K562 (cell line): ENCODE results near the gene ENOSF1. TPM values are rescaled to one million over a fixed set of nuclear protein-coding genes. Genes with fewer than 3 reads are reported as not detected.

Source experiments
- AFF4 ChIP-seq: sonication (generic); formaldehyde crosslinking; IDR thresholded peaks from 2 replicates; pipeline ENCODE4 v1.8.0; 2023; ENCODE audit warnings: mild to moderate bottlenecking, missing genetic modification reagents
- ARID3B ChIP-seq: fragments of 250-450 bp; sonication (Bioruptor Pico); IDR thresholded peaks from 2 replicates; pipeline ENCODE4 v1.4.0; 2020; ENCODE audit warnings: borderline replicate concordance
- CEBPZ ChIP-seq: fragments of 150-350 bp; IDR thresholded peaks from 2 replicates; pipeline ENCODE4 v1.6.1; 2014; ENCODE audit warnings: low read depth, mild to moderate bottlenecking, low read length, borderline replicate concordance
- CHCHD3 ChIP-seq: fragments of 250-450 bp; sonication (Bioruptor Pico); IDR thresholded peaks from 2 replicates; pipeline ENCODE4 v2.1.2; 2022; ENCODE audit warnings: mild to moderate bottlenecking
- CXXC5 ChIP-seq: fragments of 250-450 bp; sonication (Bioruptor Pico); IDR thresholded peaks from 2 replicates; pipeline ENCODE4 v1.8.0; 2022; ENCODE audit warnings: inconsistent platforms, mild to moderate bottlenecking, moderate library complexity
- DDX20 ChIP-seq: fragments of 450-650 bp; IDR thresholded peaks from 2 replicates; pipeline ENCODE4 v1.6.1; 2016; ENCODE audit warnings: missing genetic modification characterization, low read depth, mild to moderate bottlenecking, missing compliant biosample characterization, moderate library complexity
- IRF1 ChIP-seq: sonication (generic); formaldehyde crosslinking; IDR thresholded peaks from 2 replicates; pipeline ENCODE4 v1.8.0; 2022; ENCODE audit warnings: missing genetic modification reagents, mild to moderate bottlenecking, borderline replicate concordance
- JUN ChIP-seq, 2 experiments: sonication (generic) in 1 of 2; formaldehyde crosslinking in 1 of 2; IDR thresholded peaks; 2 replicates each; pipeline versions ENCODE4 v1.6.1 to v1.8.0; 2012 to 2022; ENCODE audit warnings: borderline replicate concordance in 2 of 2, mild to moderate bottlenecking in 2 of 2, improper control_type of control experiment in 1 of 2, low read depth in 1 of 2, low read length in 1 of 2, missing genetic modification reagents in 1 of 2
- PHTF2 ChIP-seq: fragments of 250-450 bp; sonication (Bioruptor Pico); IDR thresholded peaks from 2 replicates; pipeline ENCODE4 v1.5.0; 2021; ENCODE audit warnings: mild to moderate bottlenecking
- SAFB ChIP-seq: fragments of 200-400 bp; formaldehyde crosslinking; IDR thresholded peaks from 2 replicates; pipeline ENCODE4 v1.6.1; 2017; ENCODE audit warnings: low read depth, low read length, borderline replicate concordance
- SRSF9 ChIP-seq: fragments of 200-400 bp; formaldehyde crosslinking; IDR thresholded peaks from 2 replicates; pipeline ENCODE4 v1.6.1; 2017; ENCODE audit warnings: low read depth, low read length, borderline replicate concordance
- TFAP4 ChIP-seq: sonication (generic); formaldehyde crosslinking; IDR thresholded peaks from 2 replicates; pipeline ENCODE4 v1.8.0; 2022; ENCODE audit warnings: missing genetic modification reagents, mild to moderate bottlenecking, moderate library complexity, borderline replicate concordance
- XRCC5 ChIP-seq: fragments of 200-400 bp; formaldehyde crosslinking; IDR thresholded peaks from 2 replicates; pipeline ENCODE4 v1.6.1; 2017; ENCODE audit warnings: low read depth, mild to moderate bottlenecking, low read length
- ZNF12 ChIP-seq: sonication (generic); formaldehyde crosslinking; IDR thresholded peaks from 2 replicates; pipeline ENCODE4 v1.4.0; 2020; ENCODE audit warnings: mild to moderate bottlenecking, missing genetic modification reagents
- ZNF24 ChIP-seq: fragments of 450-650 bp; IDR thresholded peaks from 2 replicates; pipeline ENCODE4 v1.6.1; 2016
- polyA plus RNA-seq, 8 experiments: library from polyadenylated mRNA; depleted of rRNA in 4 of 8; stranded (reverse) in 5 of 8; unstranded in 3 of 8; fragments of >200 nt; fragmentation: Nextera tagmentation in 2 of 8; fragmentation: Illumina TruSeq in 1 of 8; extraction: Ambion mirVana in 2 of 8; extraction: Trizol in 1 of 8; gene quantifications; 2 replicates each; pipeline versions ENCODE4 v1.2.1 to v1.2.3, GENCODE V29; 2011 to 2014; ENCODE audit warnings: inconsistent platforms in 1 of 8, missing spikeins in 1 of 8
- total RNA-seq, 7 experiments: library from RNA; depleted of rRNA in 6 of 7; stranded (reverse); fragments of >200 nt in 6 of 7; fragmentation: Illumina TruSeq in 2 of 7; extraction: Trizol in 2 of 7; gene quantifications; 2 replicates each; pipeline versions ENCODE4 v1.2.1 to v1.2.3, GENCODE V29; 2011 to 2021; ENCODE audit warnings: low replicate concordance in 1 of 7

Gene ENOSF1
- total and polyA plus RNA-seq, 9 of the 15 experiments (the other 6 are each of a cell fraction or from before 2014, with no cell fraction given), result 15.5 to 66.4 (median 46.5) TPM

GRCh38 chr18:711657-712400 lies 601 bp downstream of the ENOSF1 start (continued):
- TF ChIP-seq AFF4 (CRISPR knock-in tag) (peak; percentile 91), XRCC5 (0 out of 2 replicates have a peak, but pooled peaks have one; percentile 62), PHTF2 (CRISPR knock-in tag) (no peak), ZNF24 (no peak), DDX20 (no peak), SAFB (no peak), TFAP4 (peak; percentile 60), CXXC5 (CRISPR knock-in tag) (peak; percentile 69), CHCHD3 (CRISPR knock-in tag) (no peak), IRF1 (CRISPR knock-in tag) (no peak; the same call in 1 of the 2 replicates), CEBPZ (peak; percentile 10; the same call in 1 of the 2 replicates), SRSF9 (no peak), ZNF12 (peak; percentile 82), ARID3B (CRISPR knock-in tag) (no peak), JUN (IDR thresholded peaks at IDR 0.05; ENCODE audit: borderline replicate concordance, low read depth, low read length) (no peak; the same call in 1 of the 2 replicates), JUN (CRISPR knock-in tag; IDR thresholded peaks at IDR 0.05; ENCODE audit: borderline replicate concordance) (0 out of 2 replicates have a peak, but pooled peaks have one; percentile 52)
